GM21390 (cell line): ENCODE data around the gene CHMP4A.

Source experiments
- ATAC-seq: cut with Tn5 transposase; IDR thresholded peaks from one replicate; pipeline ENCODE4 v1.9.1; 2021; ENCODE audit not compliant: unreplicated experiment

CHMP4A gene, protein sequence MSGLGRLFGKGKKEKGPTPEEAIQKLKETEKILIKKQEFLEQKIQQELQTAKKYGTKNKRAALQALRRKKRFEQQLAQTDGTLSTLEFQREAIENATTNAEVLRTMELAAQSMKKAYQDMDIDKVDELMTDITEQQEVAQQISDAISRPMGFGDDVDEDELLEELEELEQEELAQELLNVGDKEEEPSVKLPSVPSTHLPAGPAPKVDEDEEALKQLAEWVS

DNA sequence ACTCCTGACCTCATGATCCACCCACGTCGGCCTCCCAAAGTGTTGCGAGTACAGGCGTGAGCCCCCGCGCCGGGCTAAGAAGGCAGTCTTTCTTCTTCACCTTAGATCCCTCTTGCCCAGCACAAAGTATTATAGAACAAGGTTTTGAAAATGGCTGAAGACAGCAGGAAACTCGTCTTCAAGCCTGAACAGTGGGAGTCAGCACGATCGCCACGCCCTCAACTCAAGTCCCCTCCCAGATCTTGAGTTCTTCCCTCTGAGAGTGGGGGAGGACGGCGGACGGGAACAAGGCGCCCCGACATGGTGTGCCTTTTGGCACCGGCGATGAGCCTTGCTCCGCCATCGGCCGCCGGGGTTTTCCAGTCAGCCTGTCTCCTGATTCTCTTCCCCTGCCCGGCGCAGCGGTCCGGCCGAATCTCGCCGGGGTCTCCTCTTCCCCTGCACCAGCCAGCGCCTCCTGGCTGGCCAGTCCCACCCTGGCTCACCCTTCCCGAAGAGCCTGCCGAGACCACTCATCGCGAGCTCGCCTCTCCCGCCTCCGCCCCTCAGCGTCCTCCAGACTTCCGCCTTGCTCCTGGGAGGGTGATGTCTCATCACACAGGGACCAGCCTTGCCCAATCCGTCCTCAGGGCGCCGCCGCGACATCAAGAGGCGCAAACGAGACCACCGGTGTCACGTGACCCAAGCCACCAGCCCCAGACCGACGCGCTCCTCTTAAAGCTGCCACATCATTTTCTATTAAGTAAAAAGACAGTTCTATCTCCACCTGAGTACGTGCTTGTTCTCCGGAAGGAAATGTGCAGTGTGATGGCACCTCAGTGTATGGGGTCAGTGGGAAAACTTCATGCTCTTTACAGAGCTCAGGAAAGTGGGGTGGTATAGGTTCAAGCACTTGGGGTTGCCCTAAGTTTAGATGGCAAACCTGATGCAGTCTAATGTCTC lies at the start of gene CHMP4A:
TSS of gene CHMP4A (minus strand) at position 565 of the 942 bp plus-strand sequence. CDS start at position 516, 49 bp downstream.
- ATAC-seq = peak; percentile 78

DNA sequence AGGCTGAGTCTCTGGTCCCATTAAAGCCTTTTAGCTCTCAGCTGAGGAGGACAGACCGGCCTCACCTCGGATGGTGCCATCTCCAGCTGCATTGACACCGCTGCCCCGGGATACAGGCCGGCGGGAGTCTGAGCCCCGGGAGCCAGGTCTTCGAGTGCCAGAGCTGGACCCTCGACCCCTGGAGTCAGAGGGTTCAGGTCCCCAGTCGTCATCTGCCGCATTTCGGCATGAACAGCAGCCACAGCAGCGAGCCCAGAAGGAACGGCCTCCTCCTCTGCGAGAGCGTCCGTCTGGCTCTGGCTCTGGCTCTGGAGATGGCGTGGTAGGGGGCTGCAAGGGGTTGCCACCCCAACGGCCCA lies 48.7 kb upstream of the CHMP4A start:
- ATAC-seq = no peak

DNA sequence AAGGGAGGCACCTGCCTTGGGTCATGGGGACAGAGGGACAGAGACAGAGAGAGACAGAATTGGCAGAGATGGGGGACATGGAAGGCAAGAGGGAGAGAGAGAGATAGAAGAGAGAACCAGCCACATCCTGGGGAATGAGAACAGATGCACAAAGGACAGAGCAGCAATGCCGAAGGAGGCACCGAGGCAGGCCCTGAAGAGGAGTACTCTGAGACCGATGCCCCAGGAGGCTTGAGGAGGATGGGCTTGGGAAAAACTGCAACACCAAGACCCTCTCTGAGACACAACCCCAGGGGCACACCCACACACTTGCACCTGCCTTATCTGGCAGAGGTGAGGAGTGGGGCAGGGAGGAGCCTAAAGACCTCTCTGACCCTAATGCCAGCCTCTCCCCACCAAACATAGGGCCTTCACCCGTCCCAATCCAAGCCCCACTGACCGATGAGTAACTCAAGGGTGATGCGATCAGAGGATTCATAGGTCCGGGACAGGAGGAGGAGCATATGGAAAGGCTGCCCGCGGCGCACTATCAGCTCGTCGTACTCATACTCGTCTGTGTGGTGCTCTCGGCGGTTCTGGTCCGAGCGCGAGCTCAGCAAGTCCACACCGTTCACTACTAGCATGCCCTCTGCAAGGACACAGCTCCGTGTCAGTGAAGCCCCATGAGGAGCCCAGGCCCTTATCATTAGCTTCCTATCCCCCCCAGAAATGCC lies 48.1 kb upstream of the CHMP4A start:
- no peak for ATAC-seq

DNA sequence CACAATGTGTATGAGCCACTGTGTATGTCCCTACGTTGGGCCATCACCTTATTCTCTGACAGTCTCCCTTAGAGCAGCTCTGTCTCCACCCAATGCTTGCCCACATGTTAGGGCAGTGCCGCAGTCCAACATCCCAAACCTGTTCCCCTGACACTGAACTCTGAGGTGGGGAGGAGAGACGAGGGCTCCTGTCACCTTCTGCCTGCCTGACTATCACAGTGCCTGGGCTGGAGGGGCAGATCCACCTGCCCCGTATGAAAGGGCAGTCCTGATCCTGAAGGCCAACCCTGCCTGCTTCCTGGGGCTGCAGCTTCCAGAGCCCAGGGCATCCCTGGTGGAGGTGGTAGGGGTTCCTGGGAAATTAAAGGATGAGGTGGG lies 47.5 kb upstream of the CHMP4A start:
- ATAC-seq = no peak

DNA sequence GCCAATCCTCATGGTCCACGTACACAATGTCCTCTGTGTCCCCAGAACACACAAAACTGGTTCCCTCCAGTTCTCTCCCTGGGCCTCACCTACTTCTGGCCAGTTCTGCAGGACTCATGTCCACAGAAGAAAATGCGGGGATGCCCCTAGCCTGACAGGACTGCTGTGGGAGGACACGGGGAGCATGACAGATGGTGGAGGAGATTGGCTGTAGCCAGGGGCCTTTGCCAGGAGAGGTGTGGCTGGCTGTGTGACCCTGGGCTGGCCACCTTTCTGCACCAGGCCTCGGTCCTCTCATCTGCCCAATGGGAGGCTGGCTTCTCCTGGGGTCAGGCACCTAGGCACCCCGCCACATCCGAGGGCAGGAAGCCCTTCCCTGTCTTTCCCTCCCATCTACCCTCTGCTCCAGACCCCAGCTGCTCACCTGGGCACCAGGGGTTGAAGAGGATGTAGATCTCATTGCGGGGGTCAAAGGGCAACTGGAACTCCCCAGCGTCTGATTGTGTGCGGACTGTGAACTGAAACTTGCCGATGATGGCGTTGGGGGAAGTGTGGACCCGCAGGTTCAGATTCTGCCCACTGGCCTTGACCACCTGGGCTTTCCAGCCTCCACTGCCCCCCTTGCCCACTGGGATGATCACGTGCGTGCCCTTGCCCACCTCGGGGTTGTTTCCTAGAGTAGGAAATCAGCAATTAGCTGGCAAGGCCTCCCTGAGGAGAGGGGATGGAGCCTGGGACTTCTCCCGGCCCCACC lies 46.9 kb upstream of the CHMP4A start:
- ATAC-seq = no peak

DNA sequence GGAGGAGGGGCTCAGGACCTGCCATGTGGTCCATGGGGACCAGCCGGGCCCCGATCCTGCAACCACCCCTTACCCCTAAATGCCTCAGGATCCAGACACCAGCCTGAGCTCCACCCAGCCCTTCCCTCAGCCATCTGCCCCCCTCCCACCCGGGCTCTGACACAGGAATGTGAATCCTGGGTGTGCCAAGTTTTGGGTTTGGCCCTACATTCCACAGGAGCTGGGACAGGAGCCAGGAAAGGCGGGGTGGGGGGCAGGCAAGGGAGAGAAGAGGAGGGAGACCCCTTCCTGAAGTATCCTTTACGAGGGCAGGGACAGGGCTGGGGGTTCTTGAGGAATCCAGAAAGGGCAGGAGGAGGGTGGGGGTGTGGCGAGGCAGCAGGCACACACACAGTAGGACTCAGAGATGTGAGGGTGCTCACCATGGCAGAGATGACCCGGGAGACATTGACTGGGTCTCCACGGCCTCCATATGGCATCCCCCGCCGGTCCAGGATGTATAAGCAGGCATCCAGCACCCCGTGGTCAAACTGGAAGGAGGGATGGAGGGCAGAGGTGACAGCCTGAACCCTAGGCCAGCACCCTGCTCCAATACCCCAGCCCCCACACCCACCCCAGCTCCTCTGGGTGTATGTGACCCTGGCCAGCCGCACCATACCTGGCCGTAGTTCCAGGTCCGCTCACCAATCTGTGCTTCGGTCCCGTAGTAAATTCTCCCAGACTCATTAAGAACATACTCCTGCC lies 46.2 kb upstream of the CHMP4A start:
- no peak for ATAC-seq

DNA sequence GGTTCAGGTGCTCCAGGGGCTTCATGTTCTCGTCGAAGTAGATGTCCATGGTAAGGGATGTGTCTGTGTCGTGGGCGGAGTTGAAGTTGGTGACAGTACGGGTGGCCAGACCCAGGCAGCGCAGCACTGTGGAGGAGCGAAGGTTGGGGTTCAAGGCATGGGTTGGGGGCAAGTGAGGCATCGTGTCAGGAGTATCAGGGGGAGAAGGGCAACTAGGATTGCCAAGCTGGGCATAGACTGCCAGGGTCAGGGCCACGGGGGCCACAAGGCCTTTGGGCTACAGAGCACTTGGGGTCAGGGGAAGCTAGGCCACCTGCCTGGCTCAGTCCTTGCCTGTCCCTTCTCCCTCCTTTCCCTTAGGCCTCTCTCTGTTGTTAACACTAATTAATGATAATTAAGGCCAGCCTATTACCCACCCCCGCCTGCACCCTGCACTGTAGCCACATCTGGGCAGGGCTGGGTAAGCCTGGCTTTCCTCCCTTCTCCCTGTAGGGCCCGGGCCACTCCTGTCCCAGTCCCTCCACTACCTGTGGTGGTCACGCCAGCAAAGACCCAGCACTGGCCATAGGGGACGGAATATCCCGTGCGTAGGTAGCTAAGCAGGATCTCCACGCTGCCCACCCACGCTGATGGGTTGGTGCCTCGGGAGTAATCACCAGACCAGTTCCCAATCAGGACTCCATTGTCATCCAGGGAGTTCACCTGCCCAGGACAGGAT lies 45.4 kb upstream of the CHMP4A start:
- no peak for ATAC-seq

DNA sequence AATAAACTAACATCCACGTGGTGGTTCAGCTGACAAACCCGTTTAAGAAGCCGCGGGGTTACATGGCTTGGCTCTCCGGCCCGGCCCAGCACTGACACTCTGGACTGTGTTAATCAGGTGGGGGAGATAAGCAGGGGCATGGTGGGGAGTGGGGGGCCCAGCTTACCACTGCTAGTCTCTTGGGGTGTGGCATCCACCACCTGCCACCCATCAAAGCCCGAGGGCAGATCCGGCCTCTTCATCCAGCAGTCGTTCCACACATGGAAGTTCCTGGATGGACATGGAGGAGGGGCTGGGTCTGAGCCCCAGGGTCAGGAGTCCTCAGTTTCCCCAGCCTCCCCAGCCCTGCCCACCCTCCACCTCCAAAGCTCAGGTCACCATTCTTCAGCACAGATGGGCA lies 44.8 kb upstream of the CHMP4A start:
- no peak for ATAC-seq

DNA sequence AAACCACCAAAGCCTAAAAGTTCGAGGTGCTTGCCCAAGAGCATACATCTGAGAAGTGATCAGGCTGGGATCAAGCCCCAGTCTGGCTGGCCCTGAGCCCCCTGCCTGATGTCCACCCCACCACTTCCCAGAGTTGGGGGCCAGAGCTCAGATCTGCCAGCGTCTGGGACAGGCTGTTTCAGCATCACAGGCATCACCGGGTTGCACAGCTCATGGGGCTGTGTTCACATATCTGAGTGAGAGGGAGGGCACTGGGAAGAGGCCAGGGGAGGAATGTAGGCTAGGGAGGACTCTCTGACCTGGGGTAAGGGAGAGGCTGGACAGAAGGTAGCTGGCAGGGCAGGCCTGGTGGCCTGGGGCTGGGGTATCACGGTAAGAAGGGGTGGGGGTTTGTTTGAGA lies 43.7 kb upstream of the CHMP4A start:
- ATAC-seq = no peak

DNA sequence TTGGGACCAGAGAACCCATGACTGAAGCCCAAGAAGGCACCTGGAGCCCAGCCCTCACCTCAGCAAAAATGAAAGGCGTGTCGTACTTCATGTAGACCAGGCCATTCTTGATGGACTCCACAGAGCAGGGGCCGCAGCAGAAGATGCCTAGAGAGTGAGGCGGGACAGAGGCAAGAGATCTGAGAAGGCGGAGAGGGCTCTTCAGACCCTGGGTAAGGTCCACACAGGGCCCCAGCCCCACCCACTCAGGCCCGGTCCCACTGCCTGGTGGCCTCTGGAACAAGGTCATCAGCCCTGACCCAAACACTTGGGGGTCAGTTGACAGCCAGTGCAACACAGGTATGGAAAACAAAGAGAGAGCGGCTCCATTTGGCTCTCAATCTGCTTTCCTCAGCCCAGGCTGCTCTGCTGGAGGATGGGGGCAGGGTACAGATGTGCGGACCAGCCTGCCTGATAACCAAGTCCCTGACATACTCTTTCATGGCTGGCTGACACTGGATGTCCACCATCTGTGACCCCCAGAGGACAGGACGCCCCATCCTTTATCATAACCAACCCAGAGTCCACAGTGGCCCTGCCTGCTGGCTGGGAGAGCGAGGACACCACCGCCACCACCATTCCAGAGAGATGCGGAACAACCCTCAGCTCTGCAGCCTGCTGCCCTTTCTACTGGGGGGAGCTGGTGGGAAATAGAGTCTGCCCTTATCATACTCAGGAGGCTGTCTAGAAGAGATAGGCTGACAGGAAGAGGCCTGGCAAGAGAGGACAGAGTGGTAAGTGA lies 42.8 kb upstream of the CHMP4A start:
- no peak for ATAC-seq

DNA sequence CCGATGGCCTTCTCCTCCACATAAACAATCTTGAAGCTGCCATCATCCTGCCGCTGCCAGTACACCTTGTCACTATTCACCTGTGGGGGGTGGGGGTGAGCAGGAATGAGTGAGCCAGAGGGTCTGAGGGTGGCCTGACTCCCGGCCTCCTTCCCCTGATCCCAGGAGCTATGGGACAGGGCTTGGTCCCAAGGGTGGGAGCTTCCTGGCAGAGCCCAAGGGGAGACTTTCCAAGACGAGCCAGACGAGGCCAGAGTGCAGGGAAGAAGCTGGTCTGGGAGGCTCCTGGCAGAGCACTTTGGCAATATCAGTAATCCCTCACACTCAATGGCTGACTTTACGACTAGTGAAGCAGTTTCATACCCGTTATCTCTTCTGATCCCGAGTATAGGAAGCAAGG lies 42.1 kb upstream of the CHMP4A start:
- no peak for ATAC-seq

DNA sequence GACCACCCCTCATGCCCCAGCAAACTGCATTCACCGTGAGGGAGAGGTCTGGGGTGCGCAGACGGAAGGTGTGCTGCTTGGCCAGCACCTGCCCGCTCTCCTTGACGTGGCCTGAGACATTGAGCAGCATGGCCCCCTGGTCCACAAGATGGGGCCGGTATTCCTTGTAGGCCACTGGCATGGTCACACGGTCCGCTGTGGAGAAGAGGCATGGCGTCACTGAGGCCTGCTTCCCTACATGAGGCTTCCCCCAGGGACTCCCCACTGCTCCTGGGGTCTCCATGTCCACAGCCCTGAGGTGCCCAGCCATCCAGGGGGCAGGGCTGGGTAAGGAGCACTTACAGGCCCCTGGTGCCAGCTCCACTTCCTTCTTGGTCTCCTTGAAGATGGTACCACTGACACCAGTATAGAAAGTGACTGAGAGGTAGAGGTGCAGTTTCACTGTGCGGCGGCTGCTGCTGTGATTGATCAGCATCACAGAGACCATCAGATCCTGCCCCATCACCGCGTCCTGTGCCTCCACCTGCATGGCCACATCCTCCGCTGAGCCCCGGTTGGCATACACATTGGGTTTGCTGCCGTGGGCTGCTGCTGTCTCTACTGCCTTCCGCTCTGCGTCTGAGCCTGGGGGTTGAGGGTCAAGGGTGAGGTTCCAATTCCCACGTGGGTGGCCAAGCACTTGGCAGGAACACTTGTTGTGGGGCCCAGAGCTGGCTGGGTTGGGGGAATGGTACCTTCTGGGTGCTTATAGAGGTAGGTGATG lies 41.5 kb upstream of the CHMP4A start:
- no peak for ATAC-seq

DNA sequence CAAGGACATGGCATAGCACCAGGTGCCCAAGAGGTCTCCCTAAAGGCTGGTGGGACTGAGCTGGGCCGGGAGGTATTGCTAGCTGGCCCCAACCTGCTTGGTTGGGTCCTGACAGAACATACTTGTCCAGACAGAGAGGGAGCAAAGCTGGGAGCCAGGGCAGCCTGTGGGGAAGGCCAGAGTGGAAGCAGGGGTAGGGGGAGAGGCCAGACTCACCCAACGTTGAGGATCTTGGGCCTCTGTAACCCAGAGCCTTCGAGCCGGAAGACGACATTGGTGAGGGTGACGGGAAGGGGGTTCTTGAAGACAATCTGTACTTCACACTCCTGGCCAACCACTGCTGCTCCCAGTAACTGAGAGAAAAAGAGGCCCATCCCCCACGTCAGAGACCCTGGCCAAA lies 40.6 kb upstream of the CHMP4A start:
- ATAC-seq = no peak

DNA sequence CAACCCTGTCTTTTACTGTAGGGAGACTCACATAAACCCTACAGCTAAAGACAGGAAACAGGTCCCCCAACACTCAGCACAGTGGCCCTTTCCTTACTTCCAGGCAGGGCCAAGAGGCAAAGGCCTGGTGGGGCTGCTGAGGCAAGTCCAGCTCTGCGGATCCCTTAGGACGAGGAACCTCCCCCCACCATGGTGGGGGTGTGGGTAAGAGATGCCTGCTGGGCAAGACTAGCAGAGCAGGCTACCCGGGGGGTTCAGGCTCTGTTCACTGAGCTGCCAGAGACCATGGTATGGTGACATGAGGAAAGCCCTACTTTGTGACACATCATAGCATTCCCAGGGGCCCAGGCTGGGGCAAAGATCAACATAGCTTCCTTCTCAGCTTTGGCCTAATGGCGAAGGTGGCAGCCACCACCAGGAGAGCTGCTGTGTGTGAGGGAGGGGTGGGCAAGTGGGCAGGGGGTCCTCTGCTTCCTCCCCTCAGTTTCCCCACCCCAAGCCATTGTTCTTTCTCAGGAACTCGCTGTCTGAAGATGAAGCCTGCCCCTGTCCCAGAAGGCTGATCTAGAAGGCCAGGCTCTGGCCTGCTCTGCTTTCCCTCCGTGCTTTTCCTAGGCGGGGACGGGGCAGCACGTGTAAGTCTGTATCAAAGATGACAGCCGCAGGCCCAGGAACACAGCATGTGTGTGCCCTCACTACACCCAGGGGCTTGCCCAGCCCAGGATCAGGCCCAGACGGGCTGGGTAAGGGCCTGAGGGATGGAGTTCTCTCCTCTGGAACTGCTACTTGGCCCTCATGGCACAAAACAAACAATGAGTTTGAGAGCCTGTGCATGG lies 39.2 kb upstream of the CHMP4A start:
- no peak for ATAC-seq

DNA sequence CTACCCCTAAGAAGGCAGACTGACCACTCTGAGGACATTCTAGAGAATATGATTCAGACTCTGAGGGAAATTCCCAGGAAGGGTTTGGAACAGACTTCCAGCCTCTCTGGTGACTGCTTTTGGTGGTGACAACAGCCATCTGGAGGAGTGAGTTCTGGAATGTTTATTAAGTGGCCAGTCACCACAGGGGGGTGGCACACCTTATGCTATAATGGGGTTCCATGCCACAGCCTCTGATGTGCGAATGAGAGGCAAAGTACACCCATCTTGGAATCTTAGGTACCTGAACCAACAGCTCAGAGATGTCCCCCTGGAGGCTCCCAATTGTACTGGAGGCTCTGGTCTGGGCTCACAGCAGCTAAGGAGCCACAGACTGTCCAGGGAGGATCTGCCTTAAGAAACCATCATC lies 38.6 kb upstream of the CHMP4A start:
- ATAC-seq = no peak

DNA sequence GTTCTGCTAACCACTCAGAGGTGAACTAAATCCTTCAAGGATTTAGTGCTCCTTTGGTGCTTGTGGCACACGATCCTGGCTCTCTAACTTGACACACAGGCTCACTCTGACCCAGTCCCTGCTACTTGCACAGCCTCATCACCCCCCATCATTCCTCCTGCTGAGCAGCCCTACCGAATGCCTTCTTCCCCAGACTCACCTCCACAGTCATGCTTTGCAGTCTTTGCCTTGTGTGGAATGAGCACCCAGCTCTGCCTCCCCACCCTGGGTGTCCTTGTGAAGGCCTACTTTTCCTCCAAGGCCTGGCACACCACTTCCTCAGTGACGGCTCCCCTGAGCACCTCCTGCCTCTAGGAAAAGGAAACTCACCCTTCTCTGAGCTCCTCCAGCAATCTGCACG lies 37.1 kb upstream of the CHMP4A start:
- ATAC-seq = no peak

DNA sequence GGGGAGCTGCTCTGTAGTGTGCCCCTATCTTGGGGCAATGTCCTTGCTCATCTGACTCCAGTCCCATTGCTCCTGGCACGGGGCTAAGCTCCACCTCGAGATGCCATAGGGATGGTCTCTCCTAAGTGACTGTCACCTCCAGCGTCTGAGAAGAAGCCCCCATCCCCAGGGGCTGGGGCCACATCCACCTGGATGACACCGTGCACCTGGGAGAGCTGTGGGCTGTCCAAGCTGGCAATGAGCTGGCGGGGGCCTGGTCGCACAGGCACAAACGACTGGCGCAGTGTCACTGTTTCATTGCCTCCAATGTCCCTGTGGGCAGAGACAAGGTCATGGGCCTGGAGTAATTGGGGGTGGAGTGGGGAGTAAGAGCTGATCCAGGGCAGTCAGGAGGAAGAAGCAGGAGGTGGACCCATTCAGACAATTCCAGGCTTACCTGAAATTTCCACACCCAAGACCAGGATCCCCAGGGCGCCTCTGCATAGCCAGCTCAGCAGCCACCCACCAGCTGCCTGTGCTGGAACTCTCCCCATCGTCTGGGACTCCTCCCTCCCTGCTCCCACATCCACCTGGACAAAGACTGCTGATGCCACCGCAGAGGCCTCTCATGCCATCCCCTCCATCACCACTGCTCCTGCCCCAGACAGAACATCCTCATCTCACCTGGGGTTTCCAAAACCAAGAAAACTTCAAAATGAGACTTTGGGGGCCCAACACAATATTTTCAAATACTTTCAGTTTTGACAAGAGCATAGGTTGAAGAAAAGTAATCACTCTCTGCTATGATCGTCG lies 36.1 kb upstream of the CHMP4A start:
- no peak for ATAC-seq
